PC-3 (cell line): ENCODE results near the gene CDH13. TPM values are rescaled to one million over a fixed set of nuclear protein-coding genes. Genes with fewer than 3 reads are reported as not detected.

Experiments used
- ATAC-seq: fragments of 200-7000 bp; cut with Tn5 transposase; 2 replicates; pipeline ENCODE4 v1.9.1; 2020; ENCODE audit warnings: mild to moderate bottlenecking, moderate library complexity
- BruUV-seq: library from RNA; stranded (reverse); fragments of 400-500 nt; replicated peaks from 2 replicates; lab custom pipeline; 2021; lab: Mats Ljungman, UMichigan
- CTCF ChIA-PET: fragments of 300-600 bp; sonication (Branson Sonifier 250); formaldehyde crosslinking; loops from one replicate; lab custom pipeline; 2022; ENCODE audit warnings: antibody characterized with exemption; lab: Charles Lee
- POLR2A ChIA-PET: fragments of 300-600 bp; sonication (Branson Sonifier 250); formaldehyde crosslinking; loops from one replicate; lab custom pipeline; 2022; ENCODE audit warnings: antibody characterized with exemption; ENCODE audit not compliant: unreplicated experiment; lab: Charles Lee
- DNase-seq: peaks from one replicate; pipeline ENCODE4 v3.0.0-alpha.2; 2015
- H2AFZ ChIP-seq: fragments of 300-600 bp; sonication (generic); 2 replicates; pipeline ENCODE4 v1.6.0; 2016; ENCODE audit warnings: antibody characterized with exemption, low read length
- H3F3A ChIP-seq: fragments of 300-600 bp; sonication (generic); one replicate; pipeline ENCODE4 v1.6.0; 2017; ENCODE audit warnings: antibody characterized with exemption, low read length, control low read depth, mild to moderate bottlenecking; ENCODE audit not compliant: unreplicated experiment
- H3K27ac ChIP-seq: fragments of 300-600 bp; sonication (generic); 2 replicates; pipeline ENCODE4 v1.5.1; 2016; ENCODE audit warnings: mild to moderate bottlenecking, low read length
- H3K27me3 ChIP-seq: fragments of 300-600 bp; sonication (generic); 2 replicates; pipeline ENCODE4 v1.6.1; 2016; ENCODE audit warnings: low read length, mixed read lengths
- H3K36me3 ChIP-seq: fragments of 300-600 bp; sonication (generic); 2 replicates; pipeline ENCODE4 v1.6.1; 2016; ENCODE audit warnings: low read depth, mixed run types, low read length, mixed read lengths
- H3K4me1 ChIP-seq: fragments of 300-600 bp; sonication (generic); 2 replicates; pipeline ENCODE4 v1.5.1; 2016; ENCODE audit warnings: low read length; ENCODE audit not compliant: insufficient read depth
- H3K4me2 ChIP-seq: fragments of 300-600 bp; sonication (generic); 2 replicates; pipeline ENCODE4 v1.6.0; 2016; ENCODE audit warnings: low read length
- H3K4me3 ChIP-seq: fragments of 300-600 bp; sonication (generic); 2 replicates; pipeline ENCODE4 v1.5.1; 2016; ENCODE audit warnings: mild to moderate bottlenecking, low read length, mixed read lengths
- H3K79me2 ChIP-seq: fragments of 300-600 bp; sonication (generic); 2 replicates; pipeline ENCODE4 v1.6.1; 2017; ENCODE audit warnings: low read length, mixed read lengths
- H3K9ac ChIP-seq: fragments of 300-600 bp; sonication (generic); 2 replicates; pipeline ENCODE4 v1.6.0; 2016; ENCODE audit warnings: mild to moderate bottlenecking, low read length
- H3K9me2 ChIP-seq: fragments of 300-600 bp; sonication (generic); replicated peaks from 2 replicates; pipeline ENCODE4 v1.6.1; 2016; ENCODE audit warnings: mixed run types, low read length, mixed read lengths
- H3K9me3 ChIP-seq: fragments of 300-600 bp; sonication (generic); 2 replicates; pipeline ENCODE4 v1.6.1; 2016; ENCODE audit warnings: low read length, mixed read lengths
- H4K20me1 ChIP-seq: fragments of 300-600 bp; sonication (generic); 2 replicates; pipeline ENCODE4 v1.6.1; 2016; ENCODE audit warnings: low read length, mixed read lengths
- EZH2 ChIP-seq: fragments of 300-600 bp; sonication (generic); IDR thresholded peaks from one replicate; pipeline ENCODE4 v1.6.1; 2017; ENCODE audit warnings: antibody characterized with exemption, mild to moderate bottlenecking, low read length; ENCODE audit not compliant: unreplicated experiment
- EZH2phosphoT487 ChIP-seq: fragments of 300-600 bp; sonication (generic); IDR thresholded peaks from 2 replicates; pipeline ENCODE4 v1.6.1; 2018; ENCODE audit warnings: mild to moderate bottlenecking, antibody characterized with exemption, low read length, borderline replicate concordance
- intact Hi-C: fragments of 100-400 bp; cut with micrococcal nuclease; formaldehyde crosslinking; loops from 2 replicates; pipeline ENCODE4 v1.9.0; 2023
- total RNA-seq: library from RNA; depleted of rRNA; stranded (reverse); fragments of >200 nt; gene quantifications from 2 replicates; pipeline ENCODE4 v1.2.3, GENCODE V29; 2014
- TF ChIP-seq, protein P1 (sequence below): fragments of 300-600 bp; sonication (generic); conservative IDR thresholded peaks from 2 replicates; pipeline ENCODE4 v1.5.1; 2017; ENCODE audit warnings: antibody characterized with exemption, low read depth, mild to moderate bottlenecking, low read length

Gene CDH13
- total RNA-seq, 1 experiment from 2014 or later, result 0.36 TPM

DNA sequence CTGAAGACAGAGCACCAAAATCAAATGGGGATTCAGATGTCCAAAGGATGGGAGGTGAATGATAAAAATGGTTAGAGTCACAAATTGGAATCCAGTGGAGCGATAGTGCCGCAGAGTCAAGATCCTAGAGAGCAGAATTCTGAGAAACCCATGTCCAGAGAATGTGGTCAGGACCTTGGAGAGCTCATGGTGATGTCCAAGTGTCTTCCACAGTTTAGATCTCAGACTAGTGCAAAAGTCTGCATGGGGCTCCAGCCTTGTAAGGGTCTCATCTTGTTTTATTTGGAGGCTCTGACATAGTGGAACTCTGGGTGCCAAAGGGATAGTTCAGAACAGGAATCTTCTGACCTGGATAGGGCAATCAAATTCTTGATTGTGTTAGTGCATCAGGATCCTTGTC lies 935.1 kb downstream of the CDH13 start:
- intact Hi-C loops, result no loop called here
- BruUV-seq, result no TSS peak
- Histone ChIP-seq H2AFZ (no peak overlapping the region), H3K4me2 (no peak overlapping the region), H3K79me2 (no peaks in the 10 kb centered on the region), H3F3A (no peaks in the 10 kb centered on the region), H3K9ac (no peak overlapping the region), H4K20me1 (no peaks in the 10 kb centered on the region), H3K4me1 (no peaks in the 10 kb centered on the region), H3K27me3 (no peaks in the 10 kb centered on the region), H3K36me3 (no peaks in the 10 kb centered on the region), H3K27ac (no peak overlapping the region), H3K9me3 (no peaks in the 10 kb centered on the region), H3K4me3 (no peak overlapping the region), H3K9me2 (no peaks in the 10 kb centered on the region)
- ChIA-PET POLR2A (no interaction called here), CTCF (no interaction called here)
- TF ChIP-seq EZH2phosphoT487, result no peak
- TF ChIP-seq, protein P1, sequence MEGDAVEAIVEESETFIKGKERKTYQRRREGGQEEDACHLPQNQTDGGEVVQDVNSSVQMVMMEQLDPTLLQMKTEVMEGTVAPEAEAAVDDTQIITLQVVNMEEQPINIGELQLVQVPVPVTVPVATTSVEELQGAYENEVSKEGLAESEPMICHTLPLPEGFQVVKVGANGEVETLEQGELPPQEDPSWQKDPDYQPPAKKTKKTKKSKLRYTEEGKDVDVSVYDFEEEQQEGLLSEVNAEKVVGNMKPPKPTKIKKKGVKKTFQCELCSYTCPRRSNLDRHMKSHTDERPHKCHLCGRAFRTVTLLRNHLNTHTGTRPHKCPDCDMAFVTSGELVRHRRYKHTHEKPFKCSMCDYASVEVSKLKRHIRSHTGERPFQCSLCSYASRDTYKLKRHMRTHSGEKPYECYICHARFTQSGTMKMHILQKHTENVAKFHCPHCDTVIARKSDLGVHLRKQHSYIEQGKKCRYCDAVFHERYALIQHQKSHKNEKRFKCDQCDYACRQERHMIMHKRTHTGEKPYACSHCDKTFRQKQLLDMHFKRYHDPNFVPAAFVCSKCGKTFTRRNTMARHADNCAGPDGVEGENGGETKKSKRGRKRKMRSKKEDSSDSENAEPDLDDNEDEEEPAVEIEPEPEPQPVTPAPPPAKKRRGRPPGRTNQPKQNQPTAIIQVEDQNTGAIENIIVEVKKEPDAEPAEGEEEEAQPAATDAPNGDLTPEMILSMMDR, result no peak
- TF ChIP-seq EZH2, result no peak
- ATAC-seq (no peak), DNase-seq (peak; percentile 10)

DNA sequence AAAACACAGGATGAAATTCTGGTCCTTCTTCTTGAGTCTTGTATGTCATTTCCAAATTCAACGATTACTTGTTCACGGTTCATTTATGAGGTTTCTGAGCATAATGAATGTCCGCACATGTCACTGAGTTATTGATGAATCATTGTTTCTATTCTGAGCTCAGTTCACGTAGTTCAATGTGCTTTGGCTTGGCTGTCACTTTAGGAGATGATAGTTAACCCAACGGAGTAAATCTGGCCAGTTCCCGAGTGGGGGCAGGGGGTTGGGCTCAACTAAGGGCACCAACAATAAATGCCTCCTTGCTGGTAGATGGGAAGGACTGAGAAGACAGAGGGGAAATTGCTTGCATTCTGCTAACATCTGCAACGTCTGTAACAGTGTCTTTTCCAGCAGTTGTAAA lies 941.6 kb downstream of the CDH13 start:
- no TSS peak for BruUV-seq
- Histone ChIP-seq H4K20me1 (no peaks in the 10 kb centered on the region), H3K36me3 (no peaks in the 10 kb centered on the region), H3K4me2 (no peak overlapping the region), H3K79me2 (no peaks in the 10 kb centered on the region), H3K9me2 (no peaks in the 10 kb centered on the region), H3K9ac (no peak overlapping the region), H3K9me3 (no peaks in the 10 kb centered on the region), H3K4me1 (no peaks in the 10 kb centered on the region), H3K27ac (no peak overlapping the region), H3K27me3 (peaks cover 4% of the 10 kb centered on the region; the same call in 1 of the 2 replicates), H3K4me3 (no peak overlapping the region), H3F3A (no peaks in the 10 kb centered on the region), H2AFZ (no peak overlapping the region)
- DNase-seq (no peak), ATAC-seq (no peak)
- TF ChIP-seq, protein P1, result no peak
- no peak for TF ChIP-seq EZH2
- no peak for TF ChIP-seq EZH2phosphoT487
- ChIA-PET POLR2A (no interaction called here), CTCF (no interaction called here)
- intact Hi-C loops, result no loop called here

DNA sequence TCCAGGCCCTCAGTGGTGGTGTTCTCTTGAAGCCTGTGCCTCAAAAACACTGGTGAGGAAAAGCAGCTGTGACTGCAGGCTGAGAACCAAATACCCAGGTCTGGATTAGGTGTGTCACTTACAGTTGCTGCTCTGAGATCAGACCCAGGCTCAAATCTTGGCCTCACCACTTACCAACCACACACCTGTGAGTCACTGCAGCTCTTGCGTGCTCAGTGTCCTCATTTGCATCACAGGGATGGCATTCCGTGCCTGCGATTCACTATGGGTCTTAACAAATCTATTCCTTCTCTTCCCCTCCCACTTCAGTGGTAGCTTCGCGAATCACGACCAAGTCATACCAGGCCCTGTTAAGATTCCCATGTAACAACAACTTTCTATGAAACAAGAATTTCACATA lies 947.6 kb downstream of the CDH13 start:
- POLR2A ChIA-PET, result no interaction called here
- Histone ChIP-seq H3K4me1 (no peaks in the 10 kb centered on the region), H2AFZ (no peak overlapping the region), H3K27me3 (no peaks in the 10 kb centered on the region), H3K9me3 (no peaks in the 10 kb centered on the region), H4K20me1 (no peaks in the 10 kb centered on the region), H3F3A (no peaks in the 10 kb centered on the region), H3K4me2 (no peak overlapping the region), H3K4me3 (no peak overlapping the region), H3K9me2 (no peaks in the 10 kb centered on the region), H3K27ac (no peak overlapping the region), H3K9ac (no peak overlapping the region), H3K36me3 (no peaks in the 10 kb centered on the region), H3K79me2 (no peaks in the 10 kb centered on the region)
- intact Hi-C loops, result no loop called here
- DNase-seq, result peak; percentile 1
- CTCF ChIA-PET, result no interaction called here
- no TSS peak for BruUV-seq
- TF ChIP-seq EZH2, result no peak
- TF ChIP-seq, protein P1, result no peak
- no peak for ATAC-seq
